BE2C (cell line): Measurements from ENCODE around the gene MYCBP2. TPM values are rescaled to one million over a fixed set of nuclear protein-coding genes. Genes with fewer than 3 reads are reported as not detected.
A peak's percentile ranks its signal among the peaks of the same experiment; 100 is the strongest.

Experiments used
- DNase-seq: peaks from one replicate; pipeline ENCODE4 v3.0.0-alpha.2; 2020
- H3K27me3 ChIP-seq: fragments of 250-450 bp; sonication (Bioruptor Pico); 2 replicates; pipeline ENCODE4 v1.5.1; 2020; ENCODE audit warnings: mild to moderate bottlenecking
- H3K36me3 ChIP-seq: fragments of 250-450 bp; sonication (Bioruptor Pico); 2 replicates; pipeline ENCODE4 v1.5.1; 2020; ENCODE audit warnings: mild to moderate bottlenecking
- H3K4me1 ChIP-seq: fragments of 250-450 bp; sonication (Bioruptor Pico); 2 replicates; pipeline ENCODE4 v1.5.1; 2020
- H3K4me3 ChIP-seq: 2 replicates; pipeline ENCODE4 v1.5.1; 2011; ENCODE audit warnings: low read depth, low read length
- H3K9me3 ChIP-seq: fragments of 250-450 bp; sonication (Bioruptor Pico); 2 replicates; pipeline ENCODE4 v1.5.1; 2020
- CTCF ChIP-seq: IDR thresholded peaks from 2 replicates; pipeline ENCODE4 v1.5.1; 2012; ENCODE audit warnings: mild to moderate bottlenecking, low read depth, low read length
- polyA plus RNA-seq: library from polyadenylated mRNA; unstranded; fragments of >200 nt; gene quantifications from one replicate; pipeline ENCODE4 v1.2.1, GENCODE V29; 2012; ENCODE audit warnings: low read depth, missing spikeins; ENCODE audit not compliant: insufficient read length, insufficient read depth

The MYCBP2 gene
- polyA plus RNA-seq: 38.5 TPM

GRCh38 chr13:77326905-77327604 lies at the start of gene MYCBP2:
Gene MYCBP2 (minus strand): TSS chr13:77327094. CDS start chr13:77326775, 319 bp downstream.
- no peak for TF ChIP-seq CTCF
- no peaks in the 10 kb centered on the region for H3K27me3 ChIP-seq
- peak within 1 kb of the TSS; percentile 87 for H3K4me3 ChIP-seq
- no peaks in the 10 kb centered on the region; the same call in 1 of the 2 replicates for H3K36me3 ChIP-seq
- peaks cover 7% of the 10 kb centered on the region for H3K4me1 ChIP-seq
- DNase-seq: peak; percentile 99
- no peaks in the 10 kb centered on the region for H3K9me3 ChIP-seq

GRCh38 chr13:77375560-77376108 lies 48.7 kb upstream of the MYCBP2 start:
- no peaks in the 10 kb centered on the region for H3K36me3 ChIP-seq
- no peak overlapping the region for H3K4me3 ChIP-seq
- no peak for DNase-seq
- no peak for TF ChIP-seq CTCF
- no peaks in the 10 kb centered on the region for H3K27me3 ChIP-seq
- no peaks in the 10 kb centered on the region for H3K9me3 ChIP-seq
- H3K4me1 ChIP-seq: no peaks in the 10 kb centered on the region

- no peak for TF ChIP-seq CTCF
- H3K4me1 ChIP-seq: no peaks in the 10 kb centered on the region
Measured at GRCh38 chr13:77374786-77375185, 47.9 kb upstream of the MYCBP2 start.

DNA sequence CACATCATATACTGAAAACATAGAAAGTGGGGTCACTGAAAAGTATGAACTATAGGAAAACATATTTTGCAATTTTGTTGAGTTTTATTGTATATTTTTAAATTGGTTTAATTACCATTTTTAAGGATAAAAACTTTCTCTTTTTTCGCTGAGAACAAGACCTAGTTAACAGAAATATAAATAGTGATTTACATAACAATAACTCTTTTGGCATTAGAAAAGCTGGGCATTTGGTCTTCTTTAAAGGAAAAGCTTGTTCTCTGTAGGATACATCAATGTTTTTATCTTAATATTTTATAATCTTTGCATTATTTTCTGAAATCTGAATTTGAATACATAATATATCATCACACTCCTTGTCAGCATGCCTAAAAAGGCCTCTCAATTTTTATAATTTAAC lies 47.4 kb upstream of the MYCBP2 start:
- H3K36me3 ChIP-seq: no peaks in the 10 kb centered on the region
- H3K4me1 ChIP-seq: no peaks in the 10 kb centered on the region
- no peak for DNase-seq
- no peak for TF ChIP-seq CTCF
- H3K4me3 ChIP-seq: no peak overlapping the region
- H3K9me3 ChIP-seq: no peaks in the 10 kb centered on the region
- H3K27me3 ChIP-seq: no peaks in the 10 kb centered on the region

More at GRCh38 chr13:77374786-77375185, 47.9 kb upstream of the MYCBP2 start:
- Histone ChIP-seq H3K27me3 (no peaks in the 10 kb centered on the region), H3K4me3 (no peak overlapping the region), H3K9me3 (no peaks in the 10 kb centered on the region), H3K36me3 (no peaks in the 10 kb centered on the region)
- no peak for DNase-seq

DNA sequence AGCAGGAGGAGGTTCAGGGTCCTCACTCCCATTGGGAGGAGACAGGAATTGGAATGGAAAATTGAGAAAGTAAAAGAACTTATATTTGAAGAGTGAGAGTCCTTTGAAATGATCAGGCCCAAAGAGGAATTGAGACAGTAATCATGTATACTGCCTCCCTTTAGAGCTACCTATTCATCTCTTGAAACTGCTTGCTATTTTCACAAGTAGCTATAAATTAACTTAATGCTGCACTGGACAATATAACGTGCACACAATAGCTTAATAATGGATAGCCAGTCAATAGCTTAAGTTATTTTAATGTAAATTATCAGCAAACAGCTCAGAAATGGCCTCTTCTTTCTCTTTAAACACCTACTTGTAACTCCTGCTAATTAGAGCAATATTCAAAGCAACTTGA lies 46.6 kb upstream of the MYCBP2 start:
- H3K4me3 ChIP-seq: no peak overlapping the region
- no peaks in the 10 kb centered on the region for H3K9me3 ChIP-seq
- H3K36me3 ChIP-seq: no peaks in the 10 kb centered on the region
- TF ChIP-seq CTCF: no peak
- no peaks in the 10 kb centered on the region for H3K27me3 ChIP-seq
- DNase-seq: no peak
- H3K4me1 ChIP-seq: no peaks in the 10 kb centered on the region

DNA sequence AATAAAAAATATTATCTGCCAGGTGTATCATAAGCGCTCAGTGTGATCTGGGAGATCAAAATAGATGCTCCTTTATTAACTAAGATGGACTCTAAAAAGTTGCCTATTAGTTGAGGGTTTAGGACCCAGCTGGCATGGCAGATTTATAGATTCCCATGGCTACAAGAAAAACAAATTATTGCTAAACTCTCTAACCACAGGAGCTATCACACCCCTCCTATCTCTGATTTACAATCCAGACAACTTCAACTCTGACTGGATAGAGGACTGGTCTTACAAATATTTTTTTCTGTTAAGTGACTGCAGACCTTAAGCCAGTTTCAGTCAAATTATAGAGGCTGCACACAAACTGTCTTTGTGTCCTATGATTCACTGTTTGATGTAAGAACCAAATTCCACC lies 45.4 kb upstream of the MYCBP2 start:
- no peak for DNase-seq
- Histone ChIP-seq H3K4me1 (no peaks in the 10 kb centered on the region), H3K27me3 (no peaks in the 10 kb centered on the region), H3K36me3 (no peaks in the 10 kb centered on the region), H3K4me3 (no peak overlapping the region), H3K9me3 (no peaks in the 10 kb centered on the region)
- no peak for TF ChIP-seq CTCF
